NCI-H1048 (cell line): ENCODE measurements around the gene SLC25A31.
A peak's percentile ranks its signal among the peaks of the same experiment; 100 is the strongest.

Experiments
- DNase-seq: peaks from one replicate; lab custom pipeline; 2025; lab: John Stamatoyannopoulos, UW

Gene SLC25A31

GRCh38 chr4:127778102-127778501, 47.9 kb downstream of the SLC25A31 start:
- DNase-seq, result peak; percentile 53

- DNase-seq, result no peak
These were observed 50.4 kb downstream of the SLC25A31 start for GRCh38 chr4:127780598-127780997.

- DNase-seq, result no peak
These were observed 51.3 kb downstream of the SLC25A31 start for GRCh38 chr4:127781300-127782024.

- DNase-seq, result peak; percentile 66
These were observed 51.8 kb downstream of the SLC25A31 start for GRCh38 chr4:127782025-127782274.

GRCh38 chr4:127782275-127783025, 52.2 kb downstream of the SLC25A31 start, which contains the start of gene HSPA4L:
Gene HSPA4L (plus strand): TSS chr4:127782322. CDS start chr4:127782551, 229 bp downstream.
- DNase-seq, result peak; percentile 37

GRCh38 chr4:127783026-127783769, 53.0 kb downstream of the SLC25A31 start:
- peak; percentile 28 for DNase-seq

GRCh38 chr4:127783955-127784770, 54.0 kb downstream of the SLC25A31 start:
- no peak for DNase-seq

- DNase-seq, result no peak
These were observed 58.3 kb downstream of the SLC25A31 start for GRCh38 chr4:127788517-127788916.

GRCh38 chr4:127791391-127791790, 61.2 kb downstream of the SLC25A31 start:
- no peak for DNase-seq

- DNase-seq, result no peak
These were observed 63.3 kb downstream of the SLC25A31 start for GRCh38 chr4:127793528-127793927.

GRCh38 chr4:127799711-127800110, 69.5 kb downstream of the SLC25A31 start:
- no peak for DNase-seq

- DNase-seq, result no peak
These were observed 79.1 kb downstream of the SLC25A31 start for GRCh38 chr4:127809173-127809800.

GRCh38 chr4:127810551-127810950, 80.4 kb downstream of the SLC25A31 start:
- no peak for DNase-seq

GRCh38 chr4:127822430-127822829, 92.2 kb downstream of the SLC25A31 start:
- DNase-seq, result no peak
